ENCODE results near the gene ATOH8. TPM values are rescaled to one million over a fixed set of nuclear protein-coding genes. Genes with fewer than 3 reads are reported as not detected.

ATOH8 gene
- total and polyA plus RNA-seq, 2 experiments from 2014 or later = 4.8 to 10.6 TPM

- DNase-seq (ENCODE audit: low read depth in 1 of 2, low spot score in 1 of 2) = no peak
- TF ChIP-seq, protein P1, sequence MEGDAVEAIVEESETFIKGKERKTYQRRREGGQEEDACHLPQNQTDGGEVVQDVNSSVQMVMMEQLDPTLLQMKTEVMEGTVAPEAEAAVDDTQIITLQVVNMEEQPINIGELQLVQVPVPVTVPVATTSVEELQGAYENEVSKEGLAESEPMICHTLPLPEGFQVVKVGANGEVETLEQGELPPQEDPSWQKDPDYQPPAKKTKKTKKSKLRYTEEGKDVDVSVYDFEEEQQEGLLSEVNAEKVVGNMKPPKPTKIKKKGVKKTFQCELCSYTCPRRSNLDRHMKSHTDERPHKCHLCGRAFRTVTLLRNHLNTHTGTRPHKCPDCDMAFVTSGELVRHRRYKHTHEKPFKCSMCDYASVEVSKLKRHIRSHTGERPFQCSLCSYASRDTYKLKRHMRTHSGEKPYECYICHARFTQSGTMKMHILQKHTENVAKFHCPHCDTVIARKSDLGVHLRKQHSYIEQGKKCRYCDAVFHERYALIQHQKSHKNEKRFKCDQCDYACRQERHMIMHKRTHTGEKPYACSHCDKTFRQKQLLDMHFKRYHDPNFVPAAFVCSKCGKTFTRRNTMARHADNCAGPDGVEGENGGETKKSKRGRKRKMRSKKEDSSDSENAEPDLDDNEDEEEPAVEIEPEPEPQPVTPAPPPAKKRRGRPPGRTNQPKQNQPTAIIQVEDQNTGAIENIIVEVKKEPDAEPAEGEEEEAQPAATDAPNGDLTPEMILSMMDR (IDR thresholded peaks at IDR 0.05; ENCODE audit: low read depth, low read length) = no peak
- peaks cover 5% of the 10 kb centered on the region for H3K4me1 ChIP-seq (ENCODE audit: low read depth)
Measured at GRCh38 chr2:85758361-85759256, 4.8 kb downstream of the ATOH8 start.

DNA sequence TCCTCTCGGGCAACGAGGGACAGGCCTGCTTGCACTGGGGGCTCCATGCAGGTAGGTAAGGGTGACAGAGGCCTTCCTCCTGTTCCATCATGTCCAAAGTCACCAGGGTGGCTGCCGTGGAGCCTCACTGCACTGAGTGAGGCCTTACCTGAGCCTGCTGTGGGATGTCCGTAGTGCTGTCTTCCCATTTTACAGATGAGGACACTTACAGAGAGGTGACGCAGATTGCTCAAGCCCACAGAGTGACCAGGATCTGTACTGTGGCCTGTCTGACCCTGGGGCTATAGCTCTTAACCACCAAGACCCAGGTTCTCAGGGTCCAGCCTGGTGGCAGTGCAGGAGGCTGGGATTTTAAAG, 5.4 kb downstream of the ATOH8 start:
- TF ChIP-seq, protein P1 (IDR thresholded peaks at IDR 0.05; ENCODE audit: low read depth, low read length) = no peak
- H3K4me1 ChIP-seq (ENCODE audit: low read depth) = peaks cover 5% of the 10 kb centered on the region
- no peak overlapping the region for H3K4me3 ChIP-seq
- peaks cover 22% of the 10 kb centered on the region for H3K27me3 ChIP-seq
- no peaks in the 10 kb centered on the region for H3K9me3 ChIP-seq (ENCODE audit: low read depth)
- no peak for DNase-seq (ENCODE audit: low read depth in 1 of 2, low spot score in 1 of 2)
- H3K36me3 ChIP-seq = no peaks in the 10 kb centered on the region
- H3K27ac ChIP-seq = no peak overlapping the region

More at GRCh38 chr2:85758361-85759256, 4.8 kb downstream of the ATOH8 start:
- no peaks in the 10 kb centered on the region for H3K9me3 ChIP-seq (ENCODE audit: low read depth)
- H3K4me3 ChIP-seq = no peak overlapping the region
- H3K36me3 ChIP-seq = no peaks in the 10 kb centered on the region
- H3K27me3 ChIP-seq = peaks cover 29% of the 10 kb centered on the region
- H3K27ac ChIP-seq = no peak overlapping the region

DNA sequence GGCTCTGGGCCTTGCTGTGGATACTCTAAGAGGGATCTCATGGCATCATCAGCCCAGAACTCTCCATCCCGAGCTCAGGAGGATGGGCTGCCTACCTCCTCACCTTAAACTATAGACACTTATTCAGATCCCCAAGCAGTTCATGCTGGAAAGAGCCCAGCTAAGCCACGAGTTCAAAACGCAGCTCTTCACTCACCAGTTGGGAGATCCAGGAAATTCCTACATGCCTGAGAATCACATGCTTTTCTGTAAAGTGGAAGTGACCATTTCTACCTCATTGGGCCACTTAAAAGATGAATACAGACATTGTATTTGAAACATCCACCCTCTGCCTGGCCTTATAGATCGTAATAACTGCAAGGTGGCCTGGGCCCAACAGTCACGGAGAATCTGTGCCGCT, 6.6 kb downstream of the ATOH8 start:
- TF ChIP-seq, protein P1 (IDR thresholded peaks at IDR 0.05; ENCODE audit: low read depth, low read length) = no peak
- Histone ChIP-seq H3K4me3 (no peak overlapping the region), H3K4me1 (ENCODE audit: low read depth) (peaks cover 12% of the 10 kb centered on the region), H3K36me3 (no peaks in the 10 kb centered on the region), H3K27ac (no peak overlapping the region), H3K27me3 (peaks cover 11% of the 10 kb centered on the region), H3K9me3 (ENCODE audit: low read depth) (no peaks in the 10 kb centered on the region)
- DNase-seq (ENCODE audit: low read depth in 1 of 2, low spot score in 1 of 2) = peak in 1 of 2 donors; percentile 65

- TF ChIP-seq, protein P1 (IDR thresholded peaks at IDR 0.05; ENCODE audit: low read depth, low read length) = no peak
- H3K27me3 ChIP-seq = peaks cover 6% of the 10 kb centered on the region
- no peaks in the 10 kb centered on the region for H3K9me3 ChIP-seq (ENCODE audit: low read depth)
- H3K4me1 ChIP-seq (ENCODE audit: low read depth) = peaks cover 14% of the 10 kb centered on the region
- no peak overlapping the region for H3K4me3 ChIP-seq
- DNase-seq (ENCODE audit: low read depth in 1 of 2, low spot score in 1 of 2) = no peak
- no peaks in the 10 kb centered on the region for H3K36me3 ChIP-seq
- H3K27ac ChIP-seq = no peak overlapping the region
Measured at GRCh38 chr2:85760872-85761271, 7.1 kb downstream of the ATOH8 start.

DNA sequence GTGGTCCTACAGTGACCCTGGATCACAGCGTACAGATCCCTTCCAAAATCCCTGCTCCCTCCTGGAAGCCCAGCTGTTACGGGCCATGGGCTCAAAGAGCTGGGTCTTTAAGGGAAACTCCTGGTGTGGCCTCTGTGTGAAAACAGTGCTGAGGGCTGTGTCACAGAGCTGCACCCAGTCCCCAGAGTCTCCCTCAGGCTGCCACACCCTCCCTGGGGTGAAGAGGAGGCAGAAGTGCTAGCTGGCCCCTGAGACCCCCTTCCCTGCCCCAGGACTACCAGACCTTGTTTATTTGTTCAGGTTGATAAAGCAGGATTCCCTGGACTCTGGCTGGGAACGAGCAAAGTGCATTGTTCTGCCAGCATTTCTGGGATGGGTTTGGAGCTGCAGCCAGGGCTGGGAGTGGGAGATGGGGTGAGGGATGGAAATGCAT, 7.7 kb downstream of the ATOH8 start:
- H3K9me3 ChIP-seq (ENCODE audit: low read depth) = no peaks in the 10 kb centered on the region
- H3K4me1 ChIP-seq (ENCODE audit: low read depth) = peaks cover 20% of the 10 kb centered on the region
- H3K27me3 ChIP-seq = no peaks in the 10 kb centered on the region
- no peak for DNase-seq (ENCODE audit: low read depth in 1 of 2, low spot score in 1 of 2)
- H3K4me3 ChIP-seq = no peak overlapping the region
- H3K36me3 ChIP-seq = no peaks in the 10 kb centered on the region
- H3K27ac ChIP-seq = no peak overlapping the region
- TF ChIP-seq, protein P1 (IDR thresholded peaks at IDR 0.05; ENCODE audit: low read depth, low read length) = no peak

Data from cardiac muscle cell (in vitro differentiated cells and primary cell).